ENCODE results near the gene RPL11. TPM values are rescaled to one million over a fixed set of nuclear protein-coding genes. Genes with fewer than 3 reads are reported as not detected.

RPL11 gene
- total RNA-seq (2021; ENCODE audit: unreplicated experiment) (865 TPM), Bru-seq, nascent RNA (percentile 100 among the genes with signal in this experiment), BruChase-seq, experiment 1, labeled RNA remaining after a 2-hour chase (percentile 99 among the genes with signal in this experiment), BruChase-seq, experiment 2, labeled RNA remaining after a 6-hour chase (percentile 99 among the genes with signal in this experiment)
- 1,505 TPM for polyA plus RNA-seq (2012; ENCODE audit: insufficient read length)
- long read RNA-seq, transcript RPL11-201 (6 exons, 660 nt) = minor isoform, 34 of 1,185 reads
- long read RNA-seq, transcript RPL11-203 (5 exons, 879 nt) = minor isoform, 25 of 1,185 reads
- long read RNA-seq, transcript RPL11-206 (6 exons, 1,017 nt) = major isoform, 283 of 1,185 reads
- long read RNA-seq, partial matches to known transcripts = 834 of 1,185 reads
- long read RNA-seq, other reads (novel, unspliced or antisense) = 8 of 1,185 reads

DNA sequence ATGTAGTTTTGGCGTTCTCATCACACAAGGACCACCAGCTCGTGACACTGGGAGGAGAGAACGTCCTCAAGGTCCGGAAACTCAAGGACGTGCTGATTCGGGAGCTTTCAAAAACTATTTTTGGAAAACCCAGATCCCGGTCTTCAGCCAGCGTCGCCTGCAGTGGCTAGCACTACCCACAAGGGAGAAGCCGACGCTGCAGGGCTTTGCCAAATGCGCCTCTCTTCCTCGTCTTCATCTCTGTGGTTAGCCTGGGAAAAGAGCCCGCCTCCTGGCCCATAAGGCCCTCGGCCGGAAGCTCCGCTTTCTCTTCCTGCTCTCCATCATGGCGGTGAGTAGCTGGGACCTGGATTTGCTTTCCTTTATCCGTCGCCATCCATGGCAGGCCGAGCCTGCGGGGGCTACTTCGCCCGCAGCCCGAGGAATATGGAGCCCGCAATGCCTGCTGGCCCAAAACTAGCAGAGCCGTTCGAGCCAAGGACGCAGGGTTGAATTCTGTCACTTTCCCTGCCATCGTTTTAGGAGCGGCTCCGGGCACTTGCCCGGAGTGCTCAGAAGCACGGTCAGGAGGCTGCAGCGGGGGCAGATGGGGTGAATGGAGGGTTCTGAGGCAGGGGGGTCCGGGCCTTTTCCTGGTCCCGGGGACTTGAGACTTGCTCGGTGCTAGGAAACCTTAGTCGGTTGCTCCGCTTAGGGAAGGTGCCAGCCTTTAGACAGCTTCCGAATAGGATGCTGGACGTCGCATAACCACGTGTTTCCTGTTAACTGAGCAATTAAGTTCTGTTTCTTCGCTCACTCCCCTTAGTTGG, at the start of gene RPL11:
Gene RPL11 (plus strand): TSS at position 308 of the 809 bp plus-strand sequence. CDS start 18 bp downstream, at position 326.
- Histone ChIP-seq H3K36me3 (ENCODE audit: control insufficient read depth, insufficient read depth, low read length) (peaks cover 42% of the 10 kb centered on the region), H3K4me1 (ENCODE audit: control insufficient read depth, insufficient read depth, low read length) (peaks cover 26% of the 10 kb centered on the region), H3K27ac (ENCODE audit: low read length) (peak within 1 kb of the TSS; percentile 100), H3K4me3 (ENCODE audit: low read depth in 2 of 2, low read length in 2 of 2) (peak within 1 kb of the TSS; percentile 100), H3K27me3 (ENCODE audit: control insufficient read depth, insufficient read depth, low read length) (no peaks in the 10 kb centered on the region), H3K9me3 (ENCODE audit: control insufficient read depth, insufficient read depth, low read depth, low read length) (no peaks in the 10 kb centered on the region)
- TF ChIP-seq, protein P1, sequence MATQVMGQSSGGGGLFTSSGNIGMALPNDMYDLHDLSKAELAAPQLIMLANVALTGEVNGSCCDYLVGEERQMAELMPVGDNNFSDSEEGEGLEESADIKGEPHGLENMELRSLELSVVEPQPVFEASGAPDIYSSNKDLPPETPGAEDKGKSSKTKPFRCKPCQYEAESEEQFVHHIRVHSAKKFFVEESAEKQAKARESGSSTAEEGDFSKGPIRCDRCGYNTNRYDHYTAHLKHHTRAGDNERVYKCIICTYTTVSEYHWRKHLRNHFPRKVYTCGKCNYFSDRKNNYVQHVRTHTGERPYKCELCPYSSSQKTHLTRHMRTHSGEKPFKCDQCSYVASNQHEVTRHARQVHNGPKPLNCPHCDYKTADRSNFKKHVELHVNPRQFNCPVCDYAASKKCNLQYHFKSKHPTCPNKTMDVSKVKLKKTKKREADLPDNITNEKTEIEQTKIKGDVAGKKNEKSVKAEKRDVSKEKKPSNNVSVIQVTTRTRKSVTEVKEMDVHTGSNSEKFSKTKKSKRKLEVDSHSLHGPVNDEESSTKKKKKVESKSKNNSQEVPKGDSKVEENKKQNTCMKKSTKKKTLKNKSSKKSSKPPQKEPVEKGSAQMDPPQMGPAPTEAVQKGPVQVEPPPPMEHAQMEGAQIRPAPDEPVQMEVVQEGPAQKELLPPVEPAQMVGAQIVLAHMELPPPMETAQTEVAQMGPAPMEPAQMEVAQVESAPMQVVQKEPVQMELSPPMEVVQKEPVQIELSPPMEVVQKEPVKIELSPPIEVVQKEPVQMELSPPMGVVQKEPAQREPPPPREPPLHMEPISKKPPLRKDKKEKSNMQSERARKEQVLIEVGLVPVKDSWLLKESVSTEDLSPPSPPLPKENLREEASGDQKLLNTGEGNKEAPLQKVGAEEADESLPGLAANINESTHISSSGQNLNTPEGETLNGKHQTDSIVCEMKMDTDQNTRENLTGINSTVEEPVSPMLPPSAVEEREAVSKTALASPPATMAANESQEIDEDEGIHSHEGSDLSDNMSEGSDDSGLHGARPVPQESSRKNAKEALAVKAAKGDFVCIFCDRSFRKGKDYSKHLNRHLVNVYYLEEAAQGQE (IDR thresholded peaks at IDR 0.05; ENCODE audit: insufficient read depth in 1 of 2, low read depth in 2 of 2, low read length in 1 of 2) = peak; percentile 41 to 65; a peak in 2 of 4 replicates
- TF ChIP-seq SIN3A (IDR thresholded peaks at IDR 0.05; ENCODE audit: borderline replicate concordance, insufficient read depth, low read depth, low read length) (peak; percentile 95), TCF7L2 (IDR thresholded peaks at IDR 0.05; ENCODE audit: low read depth, low read length) (0 out of 2 replicates have a peak, but pooled peaks have one; percentile 26), POLR2AphosphoS5 (IDR thresholded peaks at IDR 0.05; ENCODE audit: low read depth, low read length) (peak; percentile 100)
- TF ChIP-seq, protein P2, sequence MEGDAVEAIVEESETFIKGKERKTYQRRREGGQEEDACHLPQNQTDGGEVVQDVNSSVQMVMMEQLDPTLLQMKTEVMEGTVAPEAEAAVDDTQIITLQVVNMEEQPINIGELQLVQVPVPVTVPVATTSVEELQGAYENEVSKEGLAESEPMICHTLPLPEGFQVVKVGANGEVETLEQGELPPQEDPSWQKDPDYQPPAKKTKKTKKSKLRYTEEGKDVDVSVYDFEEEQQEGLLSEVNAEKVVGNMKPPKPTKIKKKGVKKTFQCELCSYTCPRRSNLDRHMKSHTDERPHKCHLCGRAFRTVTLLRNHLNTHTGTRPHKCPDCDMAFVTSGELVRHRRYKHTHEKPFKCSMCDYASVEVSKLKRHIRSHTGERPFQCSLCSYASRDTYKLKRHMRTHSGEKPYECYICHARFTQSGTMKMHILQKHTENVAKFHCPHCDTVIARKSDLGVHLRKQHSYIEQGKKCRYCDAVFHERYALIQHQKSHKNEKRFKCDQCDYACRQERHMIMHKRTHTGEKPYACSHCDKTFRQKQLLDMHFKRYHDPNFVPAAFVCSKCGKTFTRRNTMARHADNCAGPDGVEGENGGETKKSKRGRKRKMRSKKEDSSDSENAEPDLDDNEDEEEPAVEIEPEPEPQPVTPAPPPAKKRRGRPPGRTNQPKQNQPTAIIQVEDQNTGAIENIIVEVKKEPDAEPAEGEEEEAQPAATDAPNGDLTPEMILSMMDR (IDR thresholded peaks at IDR 0.05) = peak; percentile 87
- no TSS peak for BruUV-seq (replicated peaks)
- ATAC-seq (peak; percentile 100), DNase-seq (ENCODE audit: low read depth, low spot score) (peak; percentile 94)
- intact Hi-C loops (cut with micrococcal nuclease; ENCODE audit: unreplicated experiment) = no loop called here
- POLR2A ChIA-PET = interaction anchor here (0.6 to 1.0 kb wide), 3 partner anchors 9 to 52 kb away, joined by 3 to 10 read pairs (median 4); partner anchors contain the start of gene ELOA
- in situ Hi-C loops (cut with HindIII; ENCODE audit: low pct_unique_long_range_greater_than_20kb, low sequenced_read_pairs) = no loop called here
- CTCF ChIA-PET = interaction anchor here (1.2 kb wide), 1 partner anchor 11 kb away, joined by 6 read pairs; no protein-coding TSS in a partner anchor

DNA sequence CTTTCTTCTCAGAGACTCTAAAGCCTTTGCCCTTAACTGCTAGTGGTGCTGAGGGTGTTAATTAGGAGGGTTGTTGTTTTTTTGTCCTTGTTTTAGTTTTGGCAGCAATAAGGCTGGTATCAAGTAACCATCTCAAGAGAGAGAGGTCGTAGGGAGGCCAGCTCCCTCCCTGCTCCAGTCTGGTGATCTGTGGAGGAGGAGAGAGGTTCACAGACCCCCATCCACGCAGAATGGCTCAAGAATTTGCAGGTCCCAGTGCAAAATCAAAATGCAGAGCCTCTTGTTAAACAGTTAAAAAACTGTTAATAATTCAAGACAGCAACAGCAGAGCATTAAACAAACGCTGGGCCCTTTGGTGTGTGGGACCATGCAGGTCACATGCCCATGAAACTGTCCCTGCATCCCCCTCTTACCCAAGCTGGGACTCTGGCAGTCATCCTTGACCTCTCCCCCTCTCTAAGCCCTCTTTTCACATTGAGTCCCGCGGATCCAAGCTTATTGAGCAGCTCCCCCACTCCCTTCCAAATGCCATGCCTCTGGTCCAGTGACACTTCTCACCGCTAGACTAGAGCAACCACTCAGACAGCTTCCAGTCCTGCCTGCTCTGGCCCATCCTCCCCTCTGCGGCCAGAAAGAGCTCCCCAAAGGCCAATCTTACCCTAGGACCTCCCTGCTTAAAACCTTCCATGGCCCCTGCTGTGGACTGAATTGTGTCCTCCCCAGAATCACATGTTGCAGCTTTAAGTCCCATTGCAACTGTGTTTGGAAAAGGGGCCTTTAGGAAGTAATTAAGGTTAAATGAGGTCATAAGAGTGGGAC, 47.7 kb upstream of the RPL11 start:
- ATAC-seq (no peak), DNase-seq (ENCODE audit: low read depth, low spot score) (no peak)
- ChIA-PET POLR2A (interaction anchor here (0.7 kb wide), 1 partner anchor 477 kb away, joined by 3 read pairs; no protein-coding TSS in a partner anchor), CTCF (interaction anchor here (1.4 kb wide), 1 partner anchor 14 kb away, joined by 4 read pairs; no protein-coding TSS in a partner anchor)
- no peak for TF ChIP-seq POLR2AphosphoS5 (IDR thresholded peaks at IDR 0.05; ENCODE audit: low read depth, low read length)
- no peak for TF ChIP-seq SIN3A (IDR thresholded peaks at IDR 0.05; ENCODE audit: borderline replicate concordance, insufficient read depth, low read depth, low read length)
- TF ChIP-seq, protein P2 (IDR thresholded peaks at IDR 0.05) = no peak
- TF ChIP-seq, protein P1 (IDR thresholded peaks at IDR 0.05; ENCODE audit: insufficient read depth in 1 of 2, low read depth in 2 of 2, low read length in 1 of 2) = no peak
- TF ChIP-seq TCF7L2 (IDR thresholded peaks at IDR 0.05; ENCODE audit: low read depth, low read length) = no peak
- Histone ChIP-seq H3K4me1 (ENCODE audit: control insufficient read depth, insufficient read depth, low read length) (no peaks in the 10 kb centered on the region), H3K36me3 (ENCODE audit: control insufficient read depth, insufficient read depth, low read length) (no peaks in the 10 kb centered on the region), H3K4me3 (ENCODE audit: low read depth in 2 of 2, low read length in 2 of 2) (no peak overlapping the region), H3K27me3 (ENCODE audit: control insufficient read depth, insufficient read depth, low read length) (no peaks in the 10 kb centered on the region), H3K9me3 (ENCODE audit: control insufficient read depth, insufficient read depth, low read depth, low read length) (no peaks in the 10 kb centered on the region), H3K27ac (ENCODE audit: low read length) (no peak overlapping the region)
- in situ Hi-C loops (cut with HindIII; ENCODE audit: low pct_unique_long_range_greater_than_20kb, low sequenced_read_pairs) (no loop called here), intact Hi-C loops (cut with micrococcal nuclease; ENCODE audit: unreplicated experiment) (no loop called here)
- no TSS peak for BruUV-seq (replicated peaks)
